Esophagus (tissue), 2 donors: ENCODE results near the gene CCPG1. TPM values are rescaled to one million over a fixed set of nuclear protein-coding genes. Genes with fewer than 3 reads are reported as not detected.

Source experiments
- H3K27ac ChIP-seq, 2 donors: one replicate each; pipeline ENCODE4 v1.5.1; 2013; ENCODE audit warnings: low read depth in 2 of 2, mild to moderate bottlenecking in 2 of 2, inconsistent platforms in 1 of 2, low read length in 1 of 2, moderate library complexity in 1 of 2
- H3K27me3 ChIP-seq, 2 donors: one replicate each; pipeline ENCODE4 v1.6.1; 2013; ENCODE audit warnings: low read length in 2 of 2, control low read depth in 1 of 2, mild to moderate bottlenecking in 1 of 2; ENCODE audit not compliant: insufficient read depth in 2 of 2, control insufficient read depth in 1 of 2
- H3K36me3 ChIP-seq, 2 donors: one replicate each; pipeline ENCODE4 v1.6.1; 2013; ENCODE audit warnings: low read length in 1 of 2; ENCODE audit not compliant: control insufficient read depth in 2 of 2, insufficient read depth in 2 of 2
- H3K4me1 ChIP-seq, 2 donors: one replicate each; pipeline ENCODE4 v1.6.1; 2013; ENCODE audit warnings: low read length in 1 of 2; ENCODE audit not compliant: control insufficient read depth in 2 of 2, insufficient read depth in 2 of 2
- H3K4me3 ChIP-seq, 2 donors: one replicate each; pipeline ENCODE4 v1.5.1; 2013; ENCODE audit warnings: low read length in 2 of 2, mild to moderate bottlenecking in 2 of 2, low read depth in 1 of 2, moderate library complexity in 1 of 2
- H3K9me3 ChIP-seq, 2 donors: one replicate each; pipeline ENCODE4 v1.6.1; 2013; ENCODE audit warnings: mild to moderate bottlenecking in 2 of 2, low read depth in 1 of 2, low read length in 1 of 2, moderate library complexity in 1 of 2; ENCODE audit not compliant: control insufficient read depth in 2 of 2, insufficient read depth in 1 of 2
- WGBS, 2 donors: extraction: QIAGEN DNeasy Blood & Tissue Kit; methylation state at CpG; one replicate each; pipeline ENCODE4 v1.1.7; 2013; 5-methylcytosine and 5-hydroxymethylcytosine counted together
- polyA plus RNA-seq, 2 donors: library from polyadenylated mRNA; stranded (reverse); fragments of 200-250 nt; gene quantifications; one replicate each; pipeline ENCODE4 v1.2.3, GENCODE V29; 2013
- donor health status: healthy with polysubstance abuse.
- donor health status: Bipolar disorder and iron deficiency.

Gene CCPG1
- polyA plus RNA-seq, 2 donors, result 5.0 to 6.7 TPM

GRCh38 chr15:55327387-55327786, 80.8 kb downstream of the CCPG1 start:
- peaks cover 0 to 4% of the 10 kb centered on the region in 2 donors for H3K36me3 ChIP-seq
- no peak overlapping the region for H3K4me3 ChIP-seq
- H3K27ac ChIP-seq, result no peak overlapping the region
- WGBS, 2 donors, result 76 to 88% methylated on average over 1 of the region's 1 CpG
- no peaks in the 10 kb centered on the region for H3K9me3 ChIP-seq
- H3K27me3 ChIP-seq, result no peaks in the 10 kb centered on the region
- H3K4me1 ChIP-seq, result no peaks in the 10 kb centered on the region

- 87 to 89% methylated on average over 5 of the region's 5 CpGs for WGBS, 2 donors
- no peak overlapping the region for H3K4me3 ChIP-seq
- no peaks in the 10 kb centered on the region for H3K9me3 ChIP-seq
- H3K27ac ChIP-seq, result no peak overlapping the region
- H3K36me3 ChIP-seq, result no peaks in the 10 kb centered on the region
- no peaks in the 10 kb centered on the region for H3K27me3 ChIP-seq
- no peaks in the 10 kb centered on the region for H3K4me1 ChIP-seq
Measured at GRCh38 chr15:55322467-55322866, 85.7 kb downstream of the CCPG1 start.

GRCh38 chr15:55320963-55321362, 87.2 kb downstream of the CCPG1 start:
- WGBS, 2 donors, result 78 to 86% methylated on average over 1 of the region's 1 CpG
- no peak overlapping the region for H3K27ac ChIP-seq
- H3K4me3 ChIP-seq, result no peak overlapping the region
- no peaks in the 10 kb centered on the region for H3K9me3 ChIP-seq
- H3K27me3 ChIP-seq, result no peaks in the 10 kb centered on the region
- H3K4me1 ChIP-seq, result no peaks in the 10 kb centered on the region
- no peaks in the 10 kb centered on the region for H3K36me3 ChIP-seq

- H3K36me3 ChIP-seq, result no peaks in the 10 kb centered on the region
- 22 to 31% methylated on average over 2 of the region's 2 CpGs for WGBS, 2 donors
- no peaks in the 10 kb centered on the region for H3K4me1 ChIP-seq
- H3K27ac ChIP-seq, result no peak overlapping the region
- H3K27me3 ChIP-seq, result no peaks in the 10 kb centered on the region
- H3K4me3 ChIP-seq, result no peak overlapping the region
- H3K9me3 ChIP-seq, result no peaks in the 10 kb centered on the region
Measured at GRCh38 chr15:55320238-55320550, 88.0 kb downstream of the CCPG1 start.

GRCh38 chr15:55319537-55320237, 88.5 kb downstream of the CCPG1 start:
- Histone ChIP-seq H3K9me3 (no peaks in the 10 kb centered on the region), H3K27ac (peak overlapping the region; percentile 90 to 93), H3K4me1 (no peaks in the 10 kb centered on the region), H3K27me3 (no peaks in the 10 kb centered on the region), H3K4me3 (peak overlapping the region; percentile 89 to 98), H3K36me3 (no peaks in the 10 kb centered on the region)
- WGBS, 2 donors, result 35 to 41% methylated on average over 4 of the region's 4 CpGs

GRCh38 chr15:55318588-55319494, 89.3 kb downstream of the CCPG1 start, which contains the start of the genes PIGB and PIGBOS1:
Gene PIGB (plus strand): TSS chr15:55319222. CDS start chr15:55319251, 29 bp downstream.
Gene PIGBOS1 (minus strand): TSS chr15:55319123. CDS start chr15:55317792, 1,331 bp downstream.
- H3K27ac ChIP-seq, result peak within 1 kb of the TSS; percentile 90 to 93
- 1% methylated on average over 49 of the region's 49 CpGs for WGBS, 2 donors
- H3K4me3 ChIP-seq, result peak within 1 kb of the TSS; percentile 89 to 98
- no peaks in the 10 kb centered on the region for H3K9me3 ChIP-seq
- no peaks in the 10 kb centered on the region for H3K4me1 ChIP-seq
- no peaks in the 10 kb centered on the region for H3K36me3 ChIP-seq
- H3K27me3 ChIP-seq, result no peaks in the 10 kb centered on the region

Other genes starting within 250 kb of the CCPG1 start
- 10 to 100 TPM; 46.8 to 49.6 TPM for gene RSL24D1, start 211.4 kb downstream of the CCPG1 start, polyA plus RNA-seq
- 10 to 100 TPM; 10.2 to 20.9 TPM for gene RAB27A, start 118.5 kb downstream of the CCPG1 start, polyA plus RNA-seq
- 1 to 10 TPM; 9.2 to 9.5 TPM for gene PIGBOS1, start 89.2 kb downstream of the CCPG1 start, polyA plus RNA-seq
- 10 to 100 TPM in 1 of 2 donors, 1 to 10 TPM in 1; 7.7 to 14.2 TPM for gene PIGB, start 89.1 kb downstream of the CCPG1 start, polyA plus RNA-seq
- 1 to 10 TPM in 1 of 2 donors, under 1 TPM in 1; 0.73 to 2.1 TPM for gene PIERCE2, start 136 bp upstream of the CCPG1 start, polyA plus RNA-seq
- 1 to 10 TPM; 1.4 to 2.5 TPM for gene DNAAF4, start 99.9 kb upstream of the CCPG1 start, polyA plus RNA-seq
- under 1 TPM; 0.62 to 0.65 TPM for gene PYGO1, start 180.0 kb upstream of the CCPG1 start, polyA plus RNA-seq